NOMO-1 treated with dmso at 0.1 percent for 144 hours (cell line): ENCODE data around the gene TAF1L.
"Not testable (repeated sequence)": the region's sequence is repeated elsewhere in the genome, so short reads cannot be mapped to it uniquely, and the experiment has no call there.

Experiments
- DNase-seq: peaks from one replicate; lab custom pipeline; 2025; ENCODE audit not compliant: unreplicated experiment; lab: John Stamatoyannopoulos, UW

The TAF1L gene

GRCh38 chr9:32635362-32635761 lies at the start of gene TAF1L:
Gene TAF1L (minus strand): TSS chr9:32635669. CDS start chr9:32635579, 90 bp downstream.
- DNase-seq: no peak

- no peak for DNase-seq
Observed at GRCh38 chr9:32681751-32682150, 46.3 kb upstream of the TAF1L start.

GRCh38 chr9:32677931-32678330 lies 42.5 kb upstream of the TAF1L start:
- DNase-seq: no peak

- DNase-seq: no peak
Observed at GRCh38 chr9:32672469-32672868, 37.0 kb upstream of the TAF1L start.

- no peak for DNase-seq
Observed at GRCh38 chr9:32671333-32671732, 35.9 kb upstream of the TAF1L start.

GRCh38 chr9:32665101-32665500 lies 29.6 kb upstream of the TAF1L start:
- no peak for DNase-seq

GRCh38 chr9:32663741-32664140 lies 28.3 kb upstream of the TAF1L start:
- no peak for DNase-seq

GRCh38 chr9:32647671-32648070 lies 12.2 kb upstream of the TAF1L start:
- no peak for DNase-seq

- DNase-seq: no peak
Observed at GRCh38 chr9:32644698-32645097, 9.2 kb upstream of the TAF1L start.

- DNase-seq: not testable (repeated sequence)
Observed at GRCh38 chr9:32633151-32633550, 2.3 kb downstream of the TAF1L start.

- DNase-seq: no peak
Observed at GRCh38 chr9:32631991-32632390, 3.5 kb downstream of the TAF1L start.

- no peak for DNase-seq
Observed at GRCh38 chr9:32627394-32627954, 8.0 kb downstream of the TAF1L start.

- no peak for DNase-seq
Observed at GRCh38 chr9:32625320-32625719, 10.1 kb downstream of the TAF1L start.

GRCh38 chr9:32622948-32623347 lies 12.5 kb downstream of the TAF1L start:
- DNase-seq: no peak

GRCh38 chr9:32618261-32618660 lies 17.2 kb downstream of the TAF1L start:
- DNase-seq: no peak

GRCh38 chr9:32606811-32607210 lies 28.7 kb downstream of the TAF1L start:
- DNase-seq: no peak

- DNase-seq: no peak
Observed at GRCh38 chr9:32603914-32604852, 31.3 kb downstream of the TAF1L start.

- DNase-seq: not testable (repeated sequence)
Observed at GRCh38 chr9:32599021-32599420, 36.4 kb downstream of the TAF1L start.

- DNase-seq: no peak
Observed at GRCh38 chr9:32596936-32597335, 38.5 kb downstream of the TAF1L start.

GRCh38 chr9:32596096-32596865 lies 39.2 kb downstream of the TAF1L start:
- no peak for DNase-seq

- no peak for DNase-seq
Observed at GRCh38 chr9:32590898-32591297, 44.6 kb downstream of the TAF1L start.

GRCh38 chr9:32590476-32590875 lies 45.0 kb downstream of the TAF1L start:
- no peak for DNase-seq
